Measurements from ENCODE around the gene SHE. TPM values are rescaled to one million over a fixed set of nuclear protein-coding genes. Genes with fewer than 3 reads are reported as not detected.
"Not testable (repeated sequence)": the region's sequence is repeated elsewhere in the genome, so short reads cannot be mapped to it uniquely, and the experiment has no call there.

SHE gene
- total and polyA plus RNA-seq, 8 donors, result 1.0 to 7.3 (median 1.8) TPM

- H3K9me3 ChIP-seq, result no peaks in the 10 kb centered on the region
- DNase-seq, result no peak
- intact Hi-C loops (cut with DNase I), result no loop called here
- 77 to 84% methylated on average over 4 of the region's 4 CpGs for WGBS, 2 donors
- H3K27me3 ChIP-seq, result no peaks in the 10 kb centered on the region
- no peak for FAIRE-seq
- no peak for ATAC-seq
- TF ChIP-seq CTCF (IDR thresholded peaks at IDR 0.05), result no peak
- H3K4me3 ChIP-seq, result no peak overlapping the region
- H3K27ac ChIP-seq, result no peak overlapping the region
- no peaks in the 10 kb centered on the region for H3K4me1 ChIP-seq
- H3K36me3 ChIP-seq, result no peaks in the 10 kb centered on the region
These were observed 10.1 kb downstream of the SHE start for GRCh38 chr1:154492115-154492514.

GRCh38 chr1:154490317-154490716 is 11.9 kb downstream of the SHE start:
- WGBS, 2 donors, result 59 to 68% methylated on average over 1 of the region's 1 CpG
- H3K4me1 ChIP-seq, result no peaks in the 10 kb centered on the region
- no peaks in the 10 kb centered on the region for H3K27me3 ChIP-seq
- H3K36me3 ChIP-seq, result no peaks in the 10 kb centered on the region
- no peak for DNase-seq
- no peak for TF ChIP-seq CTCF (IDR thresholded peaks at IDR 0.05)
- H3K9me3 ChIP-seq, result no peaks in the 10 kb centered on the region
- no peak overlapping the region for H3K27ac ChIP-seq
- peak in 1 of 4 donors; percentile 18 for ATAC-seq
- intact Hi-C loops (cut with DNase I), result no loop called here
- FAIRE-seq, result no peak
- H3K4me3 ChIP-seq, result no peak overlapping the region

DNA sequence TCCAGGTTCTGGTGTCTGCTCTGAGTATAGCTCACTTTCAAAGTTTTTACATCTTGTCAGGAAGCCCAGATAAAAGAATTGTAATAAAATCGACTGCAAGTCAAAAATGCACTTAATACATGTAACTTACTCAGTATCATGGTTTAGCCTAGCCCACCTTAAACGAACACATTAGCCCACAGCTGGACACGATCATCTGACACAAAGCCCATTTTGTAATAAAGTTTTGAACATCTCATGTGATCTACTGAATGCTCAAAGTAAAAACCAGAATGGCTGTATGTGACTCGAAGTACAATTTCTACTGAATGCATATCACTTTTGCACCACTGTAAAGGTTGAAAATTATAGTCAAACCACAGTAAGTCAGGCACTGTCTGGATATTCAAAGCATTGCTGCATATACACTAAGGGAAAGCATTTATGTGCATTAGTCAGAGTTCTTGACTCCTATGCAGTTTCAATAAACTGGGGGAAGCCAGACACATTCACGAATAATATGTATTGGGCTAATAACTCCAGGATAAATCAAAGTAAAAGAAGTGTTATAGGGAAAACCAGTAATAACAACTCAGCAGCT is 12.4 kb downstream of the SHE start:
- H3K9me3 ChIP-seq, result no peaks in the 10 kb centered on the region
- FAIRE-seq (no peak), ATAC-seq (no peak), DNase-seq (no peak)
- no peaks in the 10 kb centered on the region for H3K36me3 ChIP-seq
- H3K4me1 ChIP-seq, result no peaks in the 10 kb centered on the region
- H3K27ac ChIP-seq, result no peak overlapping the region
- no peaks in the 10 kb centered on the region for H3K27me3 ChIP-seq
- intact Hi-C loops (cut with DNase I), result no loop called here
- WGBS, 2 donors, result 59 to 66% methylated on average over 5 of the region's 5 CpGs
- no peak overlapping the region for H3K4me3 ChIP-seq
- TF ChIP-seq CTCF (IDR thresholded peaks at IDR 0.05), result no peak

DNA sequence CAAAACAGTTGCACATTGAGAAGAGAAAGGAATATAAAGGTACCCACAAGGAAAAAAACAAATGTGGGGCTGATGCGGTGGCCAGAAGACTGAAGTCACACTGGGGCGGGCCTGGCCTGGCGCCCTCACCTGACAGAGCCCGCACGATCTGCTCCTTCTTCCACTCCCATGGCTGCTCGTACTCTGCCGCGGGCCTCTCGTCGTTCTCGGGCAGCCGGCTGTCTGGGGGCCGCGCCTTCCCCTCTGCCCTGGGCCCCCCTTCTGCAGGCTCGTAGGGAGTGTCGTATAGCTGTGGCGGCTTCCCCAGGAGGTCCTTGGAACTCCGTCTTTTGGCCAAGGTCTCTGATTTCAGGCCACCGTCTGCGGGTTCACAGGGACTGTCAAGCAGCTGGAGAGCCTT is 13.3 kb downstream of the SHE start:
- H3K9me3 ChIP-seq, result no peaks in the 10 kb centered on the region
- H3K4me1 ChIP-seq, result no peaks in the 10 kb centered on the region
- H3K27me3 ChIP-seq, result no peaks in the 10 kb centered on the region
- ATAC-seq, result no peak
- no peak for TF ChIP-seq CTCF (IDR thresholded peaks at IDR 0.05)
- FAIRE-seq, result no peak
- no peaks in the 10 kb centered on the region for H3K36me3 ChIP-seq
- H3K4me3 ChIP-seq, result no peak overlapping the region
- DNase-seq, result no peak
- H3K27ac ChIP-seq, result no peak overlapping the region
- intact Hi-C loops (cut with DNase I), result no loop called here
- WGBS, 2 donors, result 58 to 66% methylated on average over 20 of the region's 20 CpGs

GRCh38 chr1:154486756-154487155 is 15.5 kb downstream of the SHE start:
- WGBS, 2 donors, result 65 to 71% methylated on average over 5 of the region's 5 CpGs
- H3K36me3 ChIP-seq; H3K4me1 ChIP-seq; intact Hi-C loops (cut with DNase I); FAIRE-seq; DNase-seq; H3K27me3 ChIP-seq; H3K9me3 ChIP-seq; ATAC-seq; H3K27ac ChIP-seq; H3K4me3 ChIP-seq: not testable (repeated sequence)
